DND-41 (cell line): Measurements from ENCODE around the gene MED17.

ENCODE experiments used
- EZH2 ChIP-seq: IDR thresholded peaks from 3 replicates; pipeline ENCODE4 v1.6.1; 2012; ENCODE audit warnings: borderline replicate concordance, low read depth, mild to moderate bottlenecking, moderate library complexity, low read length, inconsistent platforms; ENCODE audit not compliant: severe bottlenecking
- TF ChIP-seq, protein P1 (sequence below): IDR thresholded peaks from 2 replicates; pipeline ENCODE4 v1.5.1; 2012; ENCODE audit warnings: borderline replicate concordance, low read length, moderate library complexity, mild to moderate bottlenecking; ENCODE audit not compliant: poor library complexity, severe bottlenecking; ENCODE audit errors: extremely low read depth

DNA sequence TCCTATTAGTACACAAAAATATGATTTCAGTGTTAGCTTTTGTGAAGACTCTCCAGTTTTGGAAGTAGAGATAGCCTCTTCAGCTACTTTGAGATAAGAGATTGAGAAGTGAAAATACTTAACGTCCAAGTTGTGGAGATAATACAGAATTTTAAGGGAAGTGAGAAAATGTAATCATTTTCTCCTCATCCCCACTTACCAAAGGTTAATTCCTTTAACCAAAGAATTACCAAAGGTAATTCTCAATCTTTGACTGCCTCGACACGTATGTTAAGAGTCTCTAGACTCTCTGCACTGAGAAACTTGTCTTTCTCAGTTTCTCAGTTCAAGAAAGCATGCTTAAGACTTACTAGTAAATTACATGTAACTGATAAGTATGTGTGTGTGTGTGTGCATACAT, 27.3 kb upstream of the MED17 start:
- TF ChIP-seq, protein P1, sequence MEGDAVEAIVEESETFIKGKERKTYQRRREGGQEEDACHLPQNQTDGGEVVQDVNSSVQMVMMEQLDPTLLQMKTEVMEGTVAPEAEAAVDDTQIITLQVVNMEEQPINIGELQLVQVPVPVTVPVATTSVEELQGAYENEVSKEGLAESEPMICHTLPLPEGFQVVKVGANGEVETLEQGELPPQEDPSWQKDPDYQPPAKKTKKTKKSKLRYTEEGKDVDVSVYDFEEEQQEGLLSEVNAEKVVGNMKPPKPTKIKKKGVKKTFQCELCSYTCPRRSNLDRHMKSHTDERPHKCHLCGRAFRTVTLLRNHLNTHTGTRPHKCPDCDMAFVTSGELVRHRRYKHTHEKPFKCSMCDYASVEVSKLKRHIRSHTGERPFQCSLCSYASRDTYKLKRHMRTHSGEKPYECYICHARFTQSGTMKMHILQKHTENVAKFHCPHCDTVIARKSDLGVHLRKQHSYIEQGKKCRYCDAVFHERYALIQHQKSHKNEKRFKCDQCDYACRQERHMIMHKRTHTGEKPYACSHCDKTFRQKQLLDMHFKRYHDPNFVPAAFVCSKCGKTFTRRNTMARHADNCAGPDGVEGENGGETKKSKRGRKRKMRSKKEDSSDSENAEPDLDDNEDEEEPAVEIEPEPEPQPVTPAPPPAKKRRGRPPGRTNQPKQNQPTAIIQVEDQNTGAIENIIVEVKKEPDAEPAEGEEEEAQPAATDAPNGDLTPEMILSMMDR = no peak
- no peak for TF ChIP-seq EZH2
